HT1080 (cell line): ENCODE data around the gene XAGE3. TPM values are rescaled to one million over a fixed set of nuclear protein-coding genes. Genes with fewer than 3 reads are reported as not detected.
"Not testable (repeated sequence)": the region's sequence is repeated elsewhere in the genome, so short reads cannot be mapped to it uniquely, and the experiment has no call there.

Experiments used
- DNase-seq: peaks from one replicate; pipeline ENCODE4 v3.0.0-alpha.2; 2015; ENCODE audit warnings: low read depth
- polyA plus RNA-seq, 2 experiments: library from polyadenylated mRNA; depleted of rRNA; stranded (reverse); fragments of >200 nt; gene quantifications; 2 replicates each; pipeline ENCODE4 v1.2.3, GENCODE V29; 2015
- total RNA-seq: library from RNA; depleted of rRNA; stranded (reverse); fragments of >200 nt; shearing (Covaris generic); gene quantifications from 2 replicates; pipeline ENCODE4 v1.2.3, GENCODE V29; 2014; rRNA removed

XAGE3 gene, protein sequence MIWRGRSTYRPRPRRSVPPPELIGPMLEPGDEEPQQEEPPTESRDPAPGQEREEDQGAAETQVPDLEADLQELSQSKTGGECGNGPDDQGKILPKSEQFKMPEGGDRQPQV
- total RNA-seq: not detected in 2 replicates
- polyA plus RNA-seq (2015; cell fraction: cytosol; rRNA removed): not detected in 2 replicates
- not detected in 2 replicates for polyA plus RNA-seq (2015; cell fraction: nucleus; rRNA removed)

DNA sequence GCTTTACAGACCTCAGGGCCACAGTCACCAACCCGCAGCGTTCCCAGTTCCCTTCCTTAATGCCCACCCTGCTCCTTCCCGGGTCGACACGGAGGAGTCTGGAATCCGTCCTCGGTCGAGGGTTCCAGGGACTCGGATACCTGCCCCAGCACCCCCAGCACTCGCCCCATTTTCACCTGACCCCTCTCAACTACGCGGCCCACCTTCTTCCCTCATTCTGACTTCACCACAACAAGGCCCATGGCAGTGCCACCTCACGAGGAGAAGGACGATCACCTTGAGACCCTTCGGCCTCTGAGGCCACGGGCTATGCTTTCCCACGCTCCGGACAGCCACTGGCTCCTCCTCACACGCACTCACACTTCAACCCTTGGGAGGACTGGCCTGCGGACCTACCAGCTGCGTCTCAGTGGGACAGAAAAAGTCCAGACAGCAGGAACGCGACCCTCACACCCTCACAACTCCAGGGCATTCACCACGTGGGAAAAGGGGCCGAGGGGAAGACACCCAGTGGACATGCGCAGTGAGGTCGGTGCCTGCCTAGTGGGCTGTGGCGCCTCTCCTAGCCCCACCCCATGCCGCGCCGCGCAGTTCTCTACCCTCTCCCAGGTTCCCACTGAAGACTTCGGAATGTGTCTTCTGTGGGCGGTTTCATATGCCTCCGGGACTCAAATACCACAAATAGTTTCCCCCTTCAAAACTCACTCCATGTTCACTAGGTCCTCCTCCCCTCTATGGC is at the start of gene XAGE3:
TSS of gene XAGE3 (minus strand) at position 474 of the 739 bp plus-strand sequence. CDS start 950 bp downstream, outside the sequence.
- DNase-seq: no peak

- not testable (repeated sequence) for DNase-seq
These were observed 46.8 kb upstream of the XAGE3 start for GRCh38 chrX:52914704-52915103.

GRCh38 chrX:52913681-52914080 is 45.8 kb upstream of the XAGE3 start:
- DNase-seq: not testable (repeated sequence)

DNA sequence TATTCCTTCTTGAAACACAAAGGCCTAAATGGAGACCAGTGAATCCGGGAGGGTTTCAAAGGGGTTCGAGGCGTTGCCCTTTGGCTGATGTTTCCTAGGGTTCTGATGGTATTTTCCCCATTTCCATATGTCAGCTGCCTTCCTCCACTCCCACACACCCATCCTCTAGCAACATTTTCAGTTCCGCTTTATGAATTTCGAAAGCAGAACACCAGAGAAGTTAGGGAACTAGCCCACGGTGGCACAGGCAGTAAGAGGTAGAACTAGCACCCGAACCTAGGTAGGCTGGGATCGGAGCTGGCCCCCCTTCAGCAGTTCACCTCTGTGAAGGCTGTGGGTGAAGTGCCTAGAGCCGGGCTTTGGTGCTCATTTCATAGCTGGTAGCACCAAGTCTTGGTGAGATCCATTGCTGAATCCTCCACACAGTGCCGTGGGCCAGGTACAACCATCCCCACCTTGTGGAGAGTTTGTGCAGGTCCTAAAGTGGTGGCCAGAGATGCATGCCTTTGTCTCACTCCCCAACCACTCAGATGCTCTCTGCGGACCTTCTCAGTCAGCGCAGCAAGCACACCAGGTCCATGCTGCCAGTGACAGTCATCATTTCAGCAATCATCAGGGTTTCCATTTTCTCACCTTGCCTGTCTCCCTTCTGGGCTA is 41.6 kb upstream of the XAGE3 start:
- DNase-seq: not testable (repeated sequence)

GRCh38 chrX:52907900-52908299 is 40.0 kb upstream of the XAGE3 start:
- DNase-seq: not testable (repeated sequence)

DNA sequence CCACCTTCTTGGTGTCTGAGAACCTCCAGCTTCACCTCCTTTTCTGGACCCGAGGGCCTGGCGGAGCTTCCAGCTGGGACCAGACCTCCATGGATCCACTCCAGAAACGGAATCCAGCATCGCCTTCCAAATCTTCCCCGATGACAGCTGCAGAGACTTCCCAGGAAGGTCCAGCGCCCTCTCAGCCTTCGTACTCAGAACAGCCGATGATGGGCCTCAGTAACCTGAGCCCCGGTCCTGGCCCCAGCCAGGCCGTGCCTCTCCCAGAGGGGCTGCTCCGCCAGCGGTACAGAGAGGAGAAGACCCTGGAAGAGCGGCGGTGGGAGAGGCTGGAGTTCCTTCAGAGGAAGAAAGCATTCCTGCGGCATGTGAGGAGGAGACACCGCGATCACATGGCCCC is 39.3 kb upstream of the XAGE3 start:
- DNase-seq: not testable (repeated sequence)

DNA sequence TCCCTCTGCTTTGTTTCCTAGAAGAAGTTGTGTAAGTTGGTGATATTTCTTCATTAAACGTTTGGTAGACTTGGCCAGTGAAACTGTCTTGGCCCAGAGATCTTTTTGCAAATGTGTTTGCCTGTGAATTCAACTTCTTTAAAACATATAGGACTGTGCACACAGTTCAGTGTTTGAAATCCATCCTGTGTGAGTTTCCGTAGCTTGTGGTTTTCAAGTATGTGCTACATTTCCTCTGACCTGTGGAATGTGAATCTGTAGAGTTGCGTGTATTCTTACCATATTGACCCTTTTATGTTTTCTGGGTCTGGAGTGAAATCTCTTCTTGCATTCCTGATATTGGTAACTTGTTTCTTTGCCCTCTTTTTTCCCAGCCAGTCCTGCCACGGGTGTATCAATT is 38.2 kb upstream of the XAGE3 start:
- DNase-seq: not testable (repeated sequence)

DNA sequence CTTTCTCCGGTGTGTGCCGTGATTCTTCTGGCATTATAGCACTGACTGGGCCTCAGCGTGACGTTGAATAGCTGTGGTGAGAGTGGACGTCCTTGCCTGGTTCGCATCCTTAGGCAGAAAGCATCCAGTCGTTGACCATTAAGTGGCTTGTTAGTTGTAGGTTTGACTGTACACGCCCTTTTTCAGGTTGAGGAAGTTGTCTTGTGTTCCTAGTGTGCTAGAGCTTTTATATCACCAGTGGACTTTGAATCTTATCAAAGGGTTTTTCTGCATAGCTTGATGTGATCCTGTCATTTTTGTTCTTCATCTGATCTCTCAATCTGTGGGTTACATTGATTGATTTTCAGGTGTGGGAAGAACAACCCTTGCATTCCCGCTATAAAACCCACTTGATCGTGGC is 37.6 kb upstream of the XAGE3 start:
- not testable (repeated sequence) for DNase-seq

DNA sequence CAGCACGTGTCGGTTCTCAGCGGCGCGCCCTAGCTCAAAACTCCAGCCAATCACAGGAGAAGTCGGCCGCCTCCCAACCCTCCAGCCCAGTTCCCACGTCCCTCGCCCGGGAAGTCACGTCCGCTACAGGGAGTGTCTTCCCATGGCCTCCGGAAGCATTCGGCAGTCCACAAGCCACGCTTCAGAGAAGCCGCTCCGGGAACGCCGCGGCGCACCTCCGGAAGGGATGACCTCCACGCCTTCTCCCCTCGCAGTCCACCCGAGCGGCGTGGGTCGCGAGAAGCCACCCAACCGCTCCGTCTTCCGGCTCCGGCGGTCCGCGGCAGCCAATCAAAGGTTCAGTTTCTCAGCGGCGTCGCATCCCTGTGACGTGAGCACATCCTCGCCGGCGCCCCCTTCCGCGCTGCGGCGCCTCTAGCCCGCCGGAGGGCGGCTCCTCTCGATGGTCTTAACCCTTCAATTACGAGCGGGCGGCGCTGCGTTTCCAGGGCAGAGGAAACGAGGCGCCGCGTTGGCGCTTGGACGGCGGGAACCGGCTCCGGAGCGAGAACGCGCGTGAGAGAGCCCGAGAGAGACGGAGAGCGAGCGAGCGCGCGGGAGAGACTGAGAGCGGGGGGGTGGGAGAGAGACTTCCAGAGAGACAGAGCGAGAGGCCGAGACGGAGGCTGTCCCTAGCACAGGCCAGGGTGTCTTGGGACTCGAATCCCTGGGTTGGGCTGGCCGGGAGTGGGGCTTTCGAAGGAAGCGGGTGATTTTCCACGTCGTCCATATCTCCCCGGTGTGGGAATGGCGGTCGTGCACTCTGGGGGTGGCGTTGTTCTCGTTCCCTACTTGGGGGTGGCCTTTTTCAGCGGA is 29.2 kb upstream of the XAGE3 start, which contains the start of gene FAM156B:
TSS of gene FAM156B (plus strand) at position 476 of the 855 bp plus-strand sequence. CDS start 9,896 bp downstream, outside the sequence.
- not testable (repeated sequence) for DNase-seq

GRCh38 chrX:52896438-52896837 is 28.6 kb upstream of the XAGE3 start:
- DNase-seq: not testable (repeated sequence)

DNA sequence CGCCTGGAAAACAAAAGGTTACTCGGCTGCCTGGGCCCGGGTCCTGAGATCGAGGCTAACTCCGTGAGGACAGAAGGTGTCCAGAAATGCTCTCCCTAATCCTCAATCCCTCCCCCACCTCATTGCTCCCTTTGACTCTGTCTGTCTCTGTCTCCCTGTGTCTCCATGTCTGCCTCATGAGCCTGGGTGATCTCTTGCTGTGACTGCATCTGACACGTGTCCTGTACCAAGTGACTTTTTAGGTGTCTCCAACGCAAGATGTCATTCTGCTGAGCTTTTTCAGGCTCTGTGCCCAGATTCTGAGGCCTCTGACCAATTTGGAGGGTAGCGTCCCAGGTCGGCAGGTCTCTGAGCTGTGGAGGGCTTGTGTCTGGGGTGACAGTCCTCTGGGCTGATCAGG is 20.2 kb upstream of the XAGE3 start:
- DNase-seq: not testable (repeated sequence)

GRCh38 chrX:52887459-52887858 is 19.6 kb upstream of the XAGE3 start:
- DNase-seq: not testable (repeated sequence)

GRCh38 chrX:52876386-52876785 is 8.5 kb upstream of the XAGE3 start:
- not testable (repeated sequence) for DNase-seq

DNA sequence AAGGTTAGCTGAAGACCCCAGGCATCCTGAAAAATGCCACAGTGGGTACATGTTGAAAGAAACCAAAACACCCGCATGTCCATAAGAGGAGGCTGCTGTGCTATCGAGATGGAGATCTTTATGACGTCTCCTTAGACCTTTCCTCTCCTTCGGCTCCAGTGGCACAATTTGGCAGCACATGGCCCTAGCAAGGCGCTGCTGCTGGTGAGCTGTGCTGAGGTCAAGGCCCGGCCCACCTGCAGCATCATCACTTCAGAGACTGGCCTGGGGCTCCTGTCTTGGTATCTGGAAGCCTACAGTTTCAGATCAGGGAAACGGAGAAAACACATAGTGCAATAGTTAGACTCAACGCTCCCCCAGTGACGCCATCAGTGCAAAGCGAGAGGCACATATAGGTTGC is 7.6 kb upstream of the XAGE3 start:
- not testable (repeated sequence) for DNase-seq

DNA sequence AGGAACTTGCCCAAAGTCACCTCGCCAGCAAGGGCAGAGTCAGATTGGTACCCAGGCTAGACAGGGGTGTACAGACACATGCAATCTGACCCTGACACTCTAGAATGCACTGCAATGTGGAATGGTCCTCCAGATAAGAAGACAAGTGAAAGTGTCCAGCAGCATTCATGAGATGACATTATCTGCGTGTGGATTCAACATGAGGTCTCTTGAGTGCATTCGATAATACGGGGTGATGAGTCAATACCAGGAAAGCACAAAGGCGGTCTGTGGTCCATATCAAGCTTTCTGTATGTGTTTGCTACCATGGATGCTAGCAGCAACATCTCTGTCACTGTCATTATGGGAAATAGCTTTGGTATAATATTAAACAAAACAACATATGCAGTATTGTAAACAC is 6.8 kb upstream of the XAGE3 start:
- DNase-seq: no peak

- DNase-seq: not testable (repeated sequence)
These were observed 5.9 kb upstream of the XAGE3 start for GRCh38 chrX:52873825-52874224.

DNA sequence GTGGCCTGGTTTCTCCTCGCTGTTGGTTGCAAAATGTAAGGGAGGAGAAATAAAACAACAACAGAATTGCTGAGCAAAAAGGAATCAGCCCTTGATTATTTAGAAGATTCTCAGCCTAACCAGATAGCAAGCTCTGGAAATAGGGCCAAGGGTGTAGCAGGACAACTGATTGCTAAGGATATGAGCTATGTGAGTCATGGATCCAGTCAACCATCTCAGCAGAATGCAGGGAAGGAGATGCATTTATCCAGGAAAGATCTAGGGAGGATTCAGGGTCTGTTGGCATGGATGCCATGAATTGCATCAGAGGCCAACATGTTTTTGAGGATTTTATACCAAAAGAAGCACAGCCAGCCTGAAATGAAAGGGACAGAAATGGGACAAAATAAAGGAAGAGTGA is 2.2 kb upstream of the XAGE3 start:
- no peak for DNase-seq

GRCh38 chrX:52865343-52865998 is 2.4 kb downstream of the XAGE3 start:
- no peak for DNase-seq

- peak; percentile 1 for DNase-seq
These were observed 10.8 kb downstream of the XAGE3 start for GRCh38 chrX:52856991-52857525.
